NCI-H526 treated with DMSO at 0.1 percent for 48 hours (cell line): ENCODE data around the gene DOCK2.
"Not testable (repeated sequence)": the region's sequence is repeated elsewhere in the genome, so short reads cannot be mapped to it uniquely, and the experiment has no call there.

ENCODE experiments used
- DNase-seq: peaks from one replicate; lab custom pipeline; 2025; lab: John Stamatoyannopoulos, UW

Gene DOCK2

GRCh38 chr5:169637085-169637548 lies at the start of gene DOCK2:
DOCK2 (plus strand) TSS chr5:169637275; CDS start chr5:169637327, 52 bp downstream.
- DNase-seq, result no peak

GRCh38 chr5:169590602-169591001 lies 46.5 kb upstream of the DOCK2 start:
- no peak for DNase-seq

GRCh38 chr5:169591636-169592035 lies 45.4 kb upstream of the DOCK2 start:
- no peak for DNase-seq

GRCh38 chr5:169592937-169593650 lies 44.0 kb upstream of the DOCK2 start:
- DNase-seq, result no peak

GRCh38 chr5:169595172-169595820 lies 41.8 kb upstream of the DOCK2 start:
- no peak for DNase-seq

- no peak for DNase-seq
Observed at GRCh38 chr5:169599451-169599850, 37.6 kb upstream of the DOCK2 start.

- DNase-seq, result no peak
Observed at GRCh38 chr5:169602535-169602934, 34.5 kb upstream of the DOCK2 start.

GRCh38 chr5:169606279-169606678 lies 30.8 kb upstream of the DOCK2 start:
- DNase-seq, result no peak

GRCh38 chr5:169607882-169608281 lies 29.2 kb upstream of the DOCK2 start:
- no peak for DNase-seq

- no peak for DNase-seq
Observed at GRCh38 chr5:169609716-169610115, 27.4 kb upstream of the DOCK2 start.

GRCh38 chr5:169610606-169611005 lies 26.5 kb upstream of the DOCK2 start:
- DNase-seq, result no peak

GRCh38 chr5:169615561-169615960 lies 21.5 kb upstream of the DOCK2 start:
- no peak for DNase-seq

GRCh38 chr5:169624307-169624706 lies 12.8 kb upstream of the DOCK2 start:
- not testable (repeated sequence) for DNase-seq

GRCh38 chr5:169626779-169627178 lies 10.3 kb upstream of the DOCK2 start:
- no peak for DNase-seq

GRCh38 chr5:169627551-169627950 lies 9.5 kb upstream of the DOCK2 start:
- DNase-seq, result no peak

GRCh38 chr5:169628892-169629291 lies 8.2 kb upstream of the DOCK2 start:
- DNase-seq, result no peak

GRCh38 chr5:169629847-169630548 lies 7.1 kb upstream of the DOCK2 start:
- DNase-seq, result no peak

GRCh38 chr5:169631360-169631759 lies 5.7 kb upstream of the DOCK2 start:
- DNase-seq, result no peak

- DNase-seq, result no peak
Observed at GRCh38 chr5:169632946-169633345, 4.1 kb upstream of the DOCK2 start.

GRCh38 chr5:169634606-169635005 lies 2.5 kb upstream of the DOCK2 start:
- no peak for DNase-seq

- no peak for DNase-seq
Observed at GRCh38 chr5:169635936-169636335, 1.1 kb upstream of the DOCK2 start.

- no peak for DNase-seq
Observed at GRCh38 chr5:169636477-169637084, 494 bp upstream of the DOCK2 start.
